Thyroid gland (tissue), 4 donors: ENCODE results near the gene HSPA12A. TPM values are rescaled to one million over a fixed set of nuclear protein-coding genes. Genes with fewer than 3 reads are reported as not detected.

Experiments used
- DNase-seq, 2 donors: peaks; one replicate each; pipeline ENCODE4 v3.0.0-alpha.2; 2019
- H3K27ac ChIP-seq, 3 donors: fragments of 200-600 bp; sonication (generic); 1 replicate in 2 of 3; 2 replicates in 1 of 3; pipeline ENCODE4 v1.5.1; 2016 to 2019; ENCODE audit warnings: mild to moderate bottlenecking in 1 of 3, moderate library complexity in 1 of 3
- H3K27me3 ChIP-seq: fragments of 200-600 bp; sonication (generic); one replicate; pipeline ENCODE4 v1.5.1; 2019
- H3K36me3 ChIP-seq, 2 donors: fragments of 200-600 bp; sonication (generic); one replicate each; pipeline ENCODE4 v1.5.1; 2016 to 2019
- H3K4me1 ChIP-seq, 2 donors: fragments of 200-600 bp; sonication (generic); one replicate each; pipeline ENCODE4 v1.5.1; 2017 to 2019
- H3K4me3 ChIP-seq, 3 donors: fragments of 200-600 bp; sonication (generic); replicated peaks in 1 of 3; 1 replicate in 2 of 3; 2 replicates in 1 of 3; pipeline ENCODE4 v1.5.1; 2016; ENCODE audit warnings: mild to moderate bottlenecking in 1 of 3
- H3K9me3 ChIP-seq: fragments of 200-600 bp; sonication (generic); one replicate; pipeline ENCODE4 v1.5.1; 2017
- POLR2A ChIP-seq, 2 donors: fragments of 450-650 bp; IDR thresholded peaks; one replicate each; pipeline ENCODE4 v1.6.1; 2017; ENCODE audit warnings: antibody characterized with exemption in 2 of 2, mild to moderate bottlenecking in 2 of 2, moderate library complexity in 1 of 2
- WGBS, 2 donors: methylation state at CpG; one replicate each; pipeline ENCODE4 v1.1.5; 2017; 5-methylcytosine and 5-hydroxymethylcytosine counted together
- intact Hi-C: fragments of 100-400 bp; cut with DNase I; formaldehyde crosslinking; loops from one replicate; pipeline ENCODE4 v1.15.1; 2023
- total RNA-seq, 4 donors: library from RNA; depleted of rRNA; stranded (reverse); fragments of >200 nt; gene quantifications; one replicate each; pipeline ENCODE4 v1.2.3, GENCODE V29; 2016
- TF ChIP-seq, protein P1 (sequence below), 6 experiments: fragments of 200-600 bp in 3 of 6; fragments of 450-650 bp in 3 of 6; sonication (generic) in 3 of 6; IDR thresholded peaks; one replicate each; pipeline ENCODE4 v1.5.1; 2016 to 2019; ENCODE audit warnings: antibody characterized with exemption in 6 of 6, mild to moderate bottlenecking in 2 of 6, inconsistent platforms in 1 of 6, moderate library complexity in 1 of 6

The HSPA12A gene
- total RNA-seq, 4 donors from 2014 or later = 22.6 to 37.3 (median 34.6) TPM

DNA sequence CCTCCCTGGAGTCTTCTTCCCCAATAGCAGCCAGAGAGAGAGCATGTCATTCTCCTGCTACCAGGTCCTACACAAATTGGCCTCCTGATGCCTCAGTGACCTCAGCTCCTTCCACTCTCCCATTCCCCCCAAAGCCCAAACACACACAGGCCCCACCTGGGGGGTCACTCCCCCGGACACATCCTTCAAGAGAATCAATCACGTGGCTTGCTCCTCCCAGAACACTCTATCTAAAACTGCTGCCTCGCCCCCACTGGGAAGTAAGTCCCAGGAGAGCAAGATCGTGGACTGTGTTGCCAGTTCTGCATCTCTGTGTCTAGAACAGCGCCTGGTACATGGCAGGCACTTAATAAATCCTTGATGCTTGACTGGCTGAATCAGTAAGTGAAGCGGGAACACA, 2.5 kb upstream of the HSPA12A start:
- H3K27me3 ChIP-seq = no peaks in the 10 kb centered on the region
- no peaks in the 10 kb centered on the region for H3K9me3 ChIP-seq
- no peak overlapping the region for H3K27ac ChIP-seq
- no peak for TF ChIP-seq POLR2A (IDR thresholded peaks at IDR 0.05)
- TF ChIP-seq, protein P1, sequence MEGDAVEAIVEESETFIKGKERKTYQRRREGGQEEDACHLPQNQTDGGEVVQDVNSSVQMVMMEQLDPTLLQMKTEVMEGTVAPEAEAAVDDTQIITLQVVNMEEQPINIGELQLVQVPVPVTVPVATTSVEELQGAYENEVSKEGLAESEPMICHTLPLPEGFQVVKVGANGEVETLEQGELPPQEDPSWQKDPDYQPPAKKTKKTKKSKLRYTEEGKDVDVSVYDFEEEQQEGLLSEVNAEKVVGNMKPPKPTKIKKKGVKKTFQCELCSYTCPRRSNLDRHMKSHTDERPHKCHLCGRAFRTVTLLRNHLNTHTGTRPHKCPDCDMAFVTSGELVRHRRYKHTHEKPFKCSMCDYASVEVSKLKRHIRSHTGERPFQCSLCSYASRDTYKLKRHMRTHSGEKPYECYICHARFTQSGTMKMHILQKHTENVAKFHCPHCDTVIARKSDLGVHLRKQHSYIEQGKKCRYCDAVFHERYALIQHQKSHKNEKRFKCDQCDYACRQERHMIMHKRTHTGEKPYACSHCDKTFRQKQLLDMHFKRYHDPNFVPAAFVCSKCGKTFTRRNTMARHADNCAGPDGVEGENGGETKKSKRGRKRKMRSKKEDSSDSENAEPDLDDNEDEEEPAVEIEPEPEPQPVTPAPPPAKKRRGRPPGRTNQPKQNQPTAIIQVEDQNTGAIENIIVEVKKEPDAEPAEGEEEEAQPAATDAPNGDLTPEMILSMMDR (IDR thresholded peaks at IDR 0.05) = no peak
- no peak overlapping the region for H3K4me3 ChIP-seq
- WGBS, 2 donors = 56 to 58% methylated on average over 6 of the region's 6 CpGs
- no peaks in the 10 kb centered on the region for H3K36me3 ChIP-seq
- peaks cover 3 to 33% of the 10 kb centered on the region in 2 donors for H3K4me1 ChIP-seq
- intact Hi-C loops = loop anchor here (10.0 kb wide), 1 partner anchor 50 kb away; no protein-coding TSS in a partner anchor
- peak; percentile 33 to 49 for DNase-seq

DNA sequence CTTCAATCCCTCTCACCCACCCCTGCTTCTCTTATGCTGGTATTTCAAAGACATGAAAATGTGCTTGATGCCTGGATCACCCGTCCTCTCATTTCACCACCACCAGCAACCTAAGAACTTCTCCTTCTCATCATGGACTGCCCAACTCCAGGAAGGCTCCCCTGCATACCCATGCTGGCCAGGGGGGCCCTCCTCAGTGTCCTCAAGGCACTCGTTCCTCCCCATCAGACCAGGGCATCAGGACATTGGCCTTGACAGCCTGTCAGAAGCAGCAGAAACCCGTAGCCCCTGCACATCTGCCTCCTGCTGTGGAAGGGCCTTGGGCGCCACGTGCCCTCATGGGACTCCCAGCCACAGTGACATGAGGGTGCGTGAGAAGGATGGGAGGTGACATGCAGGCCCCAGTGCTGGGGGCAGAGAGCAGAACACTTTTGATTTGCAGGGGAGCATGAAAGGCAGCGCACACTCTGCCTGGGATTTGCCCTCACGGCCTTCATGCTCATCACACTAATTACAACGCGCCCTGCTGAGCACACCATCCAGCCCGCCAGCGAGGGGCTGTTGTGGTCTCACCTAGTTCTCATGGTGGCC, 1.9 kb upstream of the HSPA12A start:
- 88 to 96% methylated on average over 9 to 10 of the region's 12 CpGs for WGBS, 2 donors
- TF ChIP-seq, protein P1 (IDR thresholded peaks at IDR 0.05) = no peak
- TF ChIP-seq POLR2A (IDR thresholded peaks at IDR 0.05) = no peak
- no peaks in the 10 kb centered on the region for H3K9me3 ChIP-seq
- no peak overlapping the region for H3K4me3 ChIP-seq
- H3K36me3 ChIP-seq = no peaks in the 10 kb centered on the region
- intact Hi-C loops = loop anchor here (10.0 kb wide), 1 partner anchor 49 kb away; no protein-coding TSS in a partner anchor
- peaks cover 3 to 33% of the 10 kb centered on the region in 2 donors for H3K4me1 ChIP-seq
- H3K27ac ChIP-seq = no peak overlapping the region
- DNase-seq = peak in 1 of 2 donors; percentile 14
- H3K27me3 ChIP-seq = no peaks in the 10 kb centered on the region

DNA sequence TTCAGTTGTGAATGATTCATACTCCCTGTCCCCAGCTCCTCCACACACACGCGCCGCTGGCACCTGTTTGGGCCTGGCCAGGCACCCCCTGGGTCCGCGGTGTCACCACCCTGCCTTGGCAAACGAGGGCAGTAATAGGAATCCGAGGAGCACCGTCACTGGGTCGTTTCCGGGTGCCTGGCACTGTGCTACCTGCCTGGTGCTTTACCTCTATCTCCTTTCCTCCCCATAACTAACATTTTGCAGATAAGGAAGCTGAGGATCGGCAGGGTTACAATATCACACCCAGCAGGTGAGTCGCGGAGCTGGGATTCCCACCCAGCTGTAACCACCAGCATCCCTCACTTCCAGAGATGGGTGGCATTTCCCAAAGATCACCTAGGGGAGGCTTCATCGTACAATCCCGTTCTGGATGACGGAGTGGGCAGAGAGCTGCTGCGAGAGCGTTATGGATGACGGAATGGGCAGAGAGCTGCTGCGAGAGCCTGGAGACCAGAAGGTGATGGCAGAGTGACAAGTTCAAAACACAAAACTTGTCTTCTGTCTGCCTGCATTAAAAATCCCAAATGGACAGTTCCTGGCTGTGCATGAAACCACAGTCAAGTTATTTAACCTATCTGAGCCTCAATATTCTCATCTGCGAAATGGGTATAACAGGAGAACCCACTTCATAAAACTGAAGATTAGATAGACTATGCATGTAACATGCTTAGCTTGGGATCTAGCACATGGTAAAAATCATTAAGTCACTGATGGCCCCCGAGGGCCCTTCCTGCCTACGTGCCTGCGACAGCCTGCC, 1.1 kb upstream of the HSPA12A start:
- WGBS, 2 donors = 57 to 60% methylated on average over 24 of the region's 24 CpGs
- Histone ChIP-seq H3K9me3 (no peaks in the 10 kb centered on the region), H3K27ac (peak overlapping the region in 2 of 3 donors; percentile 87 to 88), H3K36me3 (no peaks in the 10 kb centered on the region), H3K4me3 (peak overlapping the region in 1 of 3 donors; percentile 96), H3K4me1 (peaks cover 3 to 33% of the 10 kb centered on the region in 2 donors), H3K27me3 (no peaks in the 10 kb centered on the region)
- intact Hi-C loops = loop anchor here (10.0 kb wide), 1 partner anchor 49 kb away; no protein-coding TSS in a partner anchor
- no peak for DNase-seq
- TF ChIP-seq, protein P1 (IDR thresholded peaks at IDR 0.05) = no peak
- no peak for TF ChIP-seq POLR2A (IDR thresholded peaks at IDR 0.05)

DNA sequence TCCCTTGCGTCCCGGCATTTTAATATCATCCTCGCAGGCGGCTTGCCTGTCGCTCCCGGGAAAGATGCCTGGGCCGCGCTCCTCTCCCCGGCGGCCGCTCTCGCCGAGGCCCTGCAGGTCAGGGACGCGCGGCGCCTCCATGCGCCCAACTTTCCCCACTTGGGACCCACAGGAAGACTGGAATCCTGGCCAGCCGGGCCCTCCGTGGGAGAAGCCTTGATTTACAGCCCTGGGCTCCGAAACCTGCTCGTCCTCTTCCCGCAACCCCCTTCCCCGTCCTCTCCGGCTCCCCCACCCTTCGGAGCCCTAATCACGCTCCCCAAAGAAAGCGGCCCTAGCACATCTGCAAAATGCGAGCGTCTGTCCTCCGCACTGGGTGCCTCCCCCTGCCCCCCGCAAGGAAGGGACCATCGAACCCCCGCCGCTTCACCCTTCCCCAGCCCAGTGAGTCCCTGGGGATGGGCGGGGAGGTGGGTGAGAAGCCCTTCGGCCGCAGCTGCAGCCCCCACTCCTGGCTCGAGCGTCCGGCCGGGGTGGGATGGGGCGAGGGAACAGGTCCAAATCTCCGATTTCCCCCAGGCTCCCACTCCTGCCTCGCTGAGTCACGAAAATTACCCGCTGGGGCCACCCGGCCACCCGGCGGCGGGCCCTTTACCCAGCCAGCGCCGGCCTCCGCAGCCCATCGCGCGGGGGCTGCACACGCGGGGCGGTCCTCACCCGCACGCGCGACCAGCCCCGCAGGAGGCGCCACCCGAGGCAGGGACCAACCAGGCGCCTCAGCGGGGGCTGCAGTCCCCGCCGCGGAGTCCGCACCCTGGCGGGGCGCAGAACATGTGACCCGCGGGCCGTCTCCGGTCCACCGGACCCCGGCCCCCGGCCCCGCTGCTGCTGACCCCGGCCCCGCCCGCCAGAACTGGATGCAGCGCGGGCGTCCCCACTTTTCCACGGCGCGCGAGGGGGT, 695 bp downstream of the HSPA12A start:
- H3K9me3 ChIP-seq = no peaks in the 10 kb centered on the region
- peaks cover 3 to 19% of the 10 kb centered on the region in 2 donors for H3K4me1 ChIP-seq
- DNase-seq = peak; percentile 43
- intact Hi-C loops = loop anchor here (10.0 kb wide), 1 partner anchor 47 kb away; no protein-coding TSS in a partner anchor
- H3K27ac ChIP-seq = peak overlapping the region; percentile 63 to 80 (median 66)
- no peaks in the 10 kb centered on the region for H3K36me3 ChIP-seq
- 2 to 7% methylated on average over 14 to 30 of the region's 93 CpGs for WGBS, 2 donors
- H3K27me3 ChIP-seq = no peaks in the 10 kb centered on the region
- peak overlapping the region; percentile 54 to 96 (median 77) for H3K4me3 ChIP-seq
- TF ChIP-seq, protein P1 (IDR thresholded peaks at IDR 0.05) = no peak
- no peak for TF ChIP-seq POLR2A (IDR thresholded peaks at IDR 0.05)
